A549 (cell line): Measurements from ENCODE around the gene PPP1R7. TPM values are rescaled to one million over a fixed set of nuclear protein-coding genes. Genes with fewer than 3 reads are reported as not detected.

Source experiments
- ATAC-seq, 2 experiments: fragments of 200-7000 bp in 1 of 2; fragments of >200 bp in 1 of 2; cut with Nextera tagmentation in 1 of 2; cut with Tn5 transposase in 1 of 2; 3 replicates each; pipeline versions ENCODE4 v1.8.0 to v1.9.1; 2018 to 2020; ENCODE audit warnings: mild to moderate bottlenecking in 1 of 2, moderate library complexity in 1 of 2
- CTCF ChIA-PET: fragments of 300-600 bp; sonication (Branson Sonifier 250); formaldehyde crosslinking; extraction: SDS; loops from one replicate; lab custom pipeline; 2021; ENCODE audit warnings: antibody characterized with exemption, inconsistent platforms; lab: Yijun Ruan, JAX
- POLR2A ChIA-PET: fragments of 350-600 bp; formaldehyde crosslinking; extraction: SDS; loops from one replicate; lab custom pipeline; 2021; ENCODE audit warnings: antibody characterized with exemption, inconsistent platforms; lab: Yijun Ruan, JAX
- DNase-seq, 2 experiments: peaks; one replicate each; pipeline versions ENCODE4 v3.0.0 to v3.0.0-alpha.2; 2011 to 2016; ENCODE audit warnings: low read depth in 1 of 2, low spot score in 1 of 2
- FAIRE-seq: peaks from 2 replicates; lab custom pipeline; 2011; peaks lifted over from hg19 to GRCh38; lab: Jason Lieb, UNC
- H3K27ac ChIP-seq, 2 experiments: fragments of >200 bp; sonication (Bioruptor Twin); formaldehyde crosslinking; 3 replicates each; pipeline ENCODE4 v1.5.1; 2016 to 2017
- H3K4me1 ChIP-seq: fragments of >200 bp; sonication (Bioruptor Twin); formaldehyde crosslinking; 3 replicates; pipeline ENCODE4 v1.6.1; 2016
- H3K4me2 ChIP-seq: fragments of >200 bp; sonication (Bioruptor Twin); formaldehyde crosslinking; 3 replicates; pipeline ENCODE4 v1.6.1; 2016
- H3K4me3 ChIP-seq: fragments of >200 bp; sonication (Bioruptor Twin); formaldehyde crosslinking; 3 replicates; pipeline ENCODE4 v1.5.1; 2016
- H3K9me3 ChIP-seq: fragments of >200 bp; sonication (Bioruptor Twin); formaldehyde crosslinking; 3 replicates; pipeline ENCODE4 v1.6.1; 2016
- ATOH8 ChIP-seq: fragments of 250-450 bp; sonication (Bioruptor Pico); IDR thresholded peaks from 2 replicates; pipeline ENCODE4 v1.5.0; 2020; ENCODE audit warnings: low read depth, mild to moderate bottlenecking, moderate library complexity
- BCL3 ChIP-seq: fragments of >200 bp; sonication (Bioruptor Twin); formaldehyde crosslinking; IDR thresholded peaks from 3 replicates; pipeline ENCODE4 v1.6.1; 2016
- BHLHE40 ChIP-seq: IDR thresholded peaks from 2 replicates; pipeline ENCODE4 v1.6.1; 2012; ENCODE audit warnings: low read depth, low read length, inconsistent platforms
- CBX8 ChIP-seq: fragments of 200-600 bp; sonication (generic); IDR thresholded peaks from 2 replicates; pipeline ENCODE4 v1.6.1; 2016
- CEBPB ChIP-seq, 2 experiments: fragments of >200 bp in 1 of 2; sonication (Bioruptor Twin) in 1 of 2; formaldehyde crosslinking in 1 of 2; IDR thresholded peaks; 2 replicates each; pipeline ENCODE4 v1.6.1; 2012 to 2016
- CHD4 ChIP-seq: fragments of 200-600 bp; sonication (generic); IDR thresholded peaks from 2 replicates; pipeline ENCODE4 v1.6.1; 2016; ENCODE audit warnings: antibody characterized with exemption, mild to moderate bottlenecking, borderline replicate concordance
- EHMT2 ChIP-seq: fragments of 200-600 bp; sonication (generic); IDR thresholded peaks from 2 replicates; pipeline ENCODE4 v1.6.1; 2016; ENCODE audit warnings: antibody characterized with exemption, low read depth, mild to moderate bottlenecking, moderate library complexity
- ESRRA ChIP-seq: fragments of 150-350 bp; IDR thresholded peaks from 2 replicates; pipeline ENCODE4 v1.6.1; 2014; ENCODE audit warnings: mild to moderate bottlenecking, low read length, borderline replicate concordance
- FOSB ChIP-seq: fragments of 250-450 bp; sonication (Bioruptor Pico); IDR thresholded peaks from 2 replicates; pipeline ENCODE4 v1.5.0; 2020; ENCODE audit warnings: mild to moderate bottlenecking, moderate library complexity
- FOSL2 ChIP-seq, 2 experiments: fragments of 450-650 bp in 1 of 2; fragments of >200 bp in 1 of 2; sonication (Bioruptor Twin) in 1 of 2; formaldehyde crosslinking; IDR thresholded peaks; 2 replicates each; pipeline versions ENCODE4 v1.5.0 to v1.6.1; 2016 to 2020; ENCODE audit warnings: mild to moderate bottlenecking in 1 of 2, moderate library complexity in 1 of 2
- FOXS1 ChIP-seq: fragments of 250-450 bp; sonication (Bioruptor Pico); IDR thresholded peaks from 2 replicates; pipeline ENCODE4 v1.5.0; 2020; ENCODE audit warnings: mild to moderate bottlenecking, moderate library complexity
- GATA3 ChIP-seq: IDR thresholded peaks from 2 replicates; pipeline ENCODE4 v1.6.1; 2012; ENCODE audit warnings: borderline replicate concordance
- HDAC2 ChIP-seq: fragments of 200-600 bp; sonication (generic); IDR thresholded peaks from 2 replicates; pipeline ENCODE4 v1.6.1; 2016
- HEYL ChIP-seq: fragments of 250-450 bp; sonication (Bioruptor Pico); IDR thresholded peaks from 2 replicates; pipeline ENCODE4 v1.8.0; 2021; ENCODE audit warnings: mild to moderate bottlenecking, moderate library complexity
- HOXA7 ChIP-seq: fragments of 250-450 bp; sonication (Bioruptor Pico); IDR thresholded peaks from 2 replicates; pipeline ENCODE4 v1.5.0; 2020; ENCODE audit warnings: mild to moderate bottlenecking, moderate library complexity
- HOXB5 ChIP-seq: fragments of 250-450 bp; sonication (Bioruptor Pico); IDR thresholded peaks from 2 replicates; pipeline ENCODE4 v1.5.0; 2020; ENCODE audit warnings: mild to moderate bottlenecking, moderate library complexity
- JUN ChIP-seq, 2 experiments: fragments of >200 bp; sonication (Bioruptor Twin); formaldehyde crosslinking; IDR thresholded peaks; 2 replicates in 1 of 2; 3 replicates in 1 of 2; pipeline ENCODE4 v1.6.1; 2016 to 2017
- MAX ChIP-seq: IDR thresholded peaks from 2 replicates; pipeline ENCODE4 v1.6.1; 2012
- MAZ ChIP-seq: fragments of 150-350 bp; IDR thresholded peaks from 2 replicates; pipeline ENCODE4 v1.6.1; 2014; ENCODE audit warnings: antibody characterized with exemption, low read depth, low read length, borderline replicate concordance
- NPAS2 ChIP-seq: fragments of 250-450 bp; sonication (Bioruptor Pico); IDR thresholded peaks from 2 replicates; pipeline ENCODE4 v1.8.0; 2022; ENCODE audit warnings: mild to moderate bottlenecking, moderate library complexity, borderline replicate concordance
- PHF8 ChIP-seq: fragments of 200-600 bp; sonication (generic); IDR thresholded peaks from 2 replicates; pipeline ENCODE4 v1.6.1; 2016; ENCODE audit warnings: low read depth, mild to moderate bottlenecking, antibody characterized with exemption, moderate library complexity, borderline replicate concordance
- POLR2A ChIP-seq: IDR thresholded peaks from 2 replicates; pipeline ENCODE4 v1.6.1; 2012; ENCODE audit warnings: mild to moderate bottlenecking, low read length
- RARB ChIP-seq: fragments of 250-450 bp; sonication (Bioruptor Pico); IDR thresholded peaks from 2 replicates; pipeline ENCODE4 v1.8.0; 2021; ENCODE audit warnings: mild to moderate bottlenecking, moderate library complexity
- SREBF2 ChIP-seq: fragments of 450-650 bp; IDR thresholded peaks from 2 replicates; pipeline ENCODE4 v1.6.1; 2014; ENCODE audit warnings: mild to moderate bottlenecking, moderate library complexity
- USF2 ChIP-seq: fragments of 450-650 bp; IDR thresholded peaks from 2 replicates; pipeline ENCODE4 v1.6.1; 2014; ENCODE audit warnings: antibody characterized with exemption
- ZC3H11A ChIP-seq: fragments of 450-650 bp; IDR thresholded peaks from 2 replicates; pipeline ENCODE4 v1.6.1; 2014; ENCODE audit warnings: antibody characterized with exemption, mild to moderate bottlenecking
- ZSCAN20 ChIP-seq: fragments of 250-450 bp; sonication (Bioruptor Pico); IDR thresholded peaks from 2 replicates; pipeline ENCODE4 v1.8.0; 2022; ENCODE audit warnings: mild to moderate bottlenecking, moderate library complexity
- WGBS: methylation state at CpG from one replicate; pipeline ENCODE4 v1.1.6; 2017; ENCODE audit errors: missing lambda C conversion rate; 5-methylcytosine and 5-hydroxymethylcytosine counted together
- polyA plus RNA-seq, 4 experiments: library from polyadenylated mRNA; depleted of rRNA in 3 of 4; stranded (reverse); fragments of >200 nt; fragmentation: RNase III in 1 of 4; extraction: RNeasy Plus Mini Kit Qiagen cat#74134 plus additional on column Dnase treatment in 1 of 4; gene quantifications; 2 replicates in 3 of 4; 3 replicates in 1 of 4; pipeline ENCODE4 v1.2.3, GENCODE V29; 2011 to 2017

Gene PPP1R7
- polyA plus RNA-seq, 2 of the 4 experiments (the other 2 are of a cell fraction): 76.4 to 124 TPM

GRCh38 chr2:241138471-241138870, 11.8 kb upstream of the PPP1R7 start (continued):
- TF ChIP-seq BCL3: no peak
- TF ChIP-seq ZC3H11A: no peak
- TF ChIP-seq HDAC2: no peak
- TF ChIP-seq GATA3: no peak
- no peak for TF ChIP-seq POLR2A
- no peak for TF ChIP-seq HOXA7
- TF ChIP-seq ZSCAN20 (CRISPR knock-in tag): no peak
- TF ChIP-seq FOXS1 (CRISPR knock-in tag): no peak

GRCh38 chr2:241139531-241140444, 10.5 kb upstream of the PPP1R7 start:
- TF ChIP-seq RARB (CRISPR knock-in tag): no peak
- no peak for TF ChIP-seq BHLHE40
- no peak for TF ChIP-seq HDAC2
- TF ChIP-seq ATOH8 (CRISPR knock-in tag): no peak
- no peak for TF ChIP-seq CBX8
- TF ChIP-seq FOSL2 (IDR thresholded peaks at IDR 0.05): no peak
- no peak for TF ChIP-seq FOSL2 (CRISPR knock-in tag; IDR thresholded peaks at IDR 0.05)
- DNase-seq (no peak), FAIRE-seq (no peak), ATAC-seq (no peak)
- H3K4me1 ChIP-seq: no peaks in the 10 kb centered on the region
- H3K27ac ChIP-seq: no peak overlapping the region
- 95% methylated on average over 13 of the region's 24 CpGs for WGBS
- ChIA-PET CTCF (interaction anchor here (0.7 to 1.9 kb wide), 4 partner anchors 9 to 184 kb away, joined by 3 to 4 read pairs (median 4); partner anchors contain the start of gene PASK), POLR2A (no interaction called here)
- H3K4me2 ChIP-seq: no peak overlapping the region
- H3K4me3 ChIP-seq: no peak overlapping the region
- H3K9me3 ChIP-seq: no peaks in the 10 kb centered on the region

GRCh38 chr2:241140445-241140840, 9.8 kb upstream of the PPP1R7 start:
- CTCF ChIA-PET: interaction anchor here (0.6 to 1.9 kb wide), 5 partner anchors 9 to 184 kb away, joined by 3 to 4 read pairs (median 3); partner anchors contain the start of gene PASK
- FAIRE-seq: no peak
- ATAC-seq: no peak

More at GRCh38 chr2:241140445-241140840, 9.8 kb upstream of the PPP1R7 start:
- no peak overlapping the region for H3K27ac ChIP-seq
- H3K4me1 ChIP-seq: no peaks in the 10 kb centered on the region
- TF ChIP-seq HOXB5 (CRISPR knock-in tag) (no peak), BCL3 (no peak), FOSB (CRISPR knock-in tag) (no peak), CEBPB (IDR thresholded peaks at IDR 0.05) (no peak), USF2 (no peak), JUN (IDR thresholded peaks at IDR 0.05) (no peak), NPAS2 (no peak), ZSCAN20 (CRISPR knock-in tag) (no peak), EHMT2 (no peak), HDAC2 (no peak), ESRRA (no peak), GATA3 (no peak), MAX (no peak), HEYL (CRISPR knock-in tag) (no peak), MAZ (no peak), SREBF2 (no peak), PHF8 (no peak), CHD4 (no peak)
- POLR2A ChIA-PET: no interaction called here
- no peaks in the 10 kb centered on the region for H3K9me3 ChIP-seq
- 89% methylated on average over 10 of the region's 10 CpGs for WGBS
- DNase-seq: no peak
- no peak overlapping the region for H3K4me3 ChIP-seq
- no peak overlapping the region for H3K4me2 ChIP-seq
